Keratinocyte (primary cell): ENCODE data around the gene MRPS12. TPM values are rescaled to one million over a fixed set of nuclear protein-coding genes. Genes with fewer than 3 reads are reported as not detected.

Experiments
- DNase-seq: peaks from one replicate; pipeline ENCODE4 v3.0.0-alpha.2; 2011; ENCODE audit warnings: low read depth, missing footprints, low spot score
- FAIRE-seq: peaks from 2 replicates; lab custom pipeline; 2011; peaks lifted over from hg19 to GRCh38; lab: Jason Lieb, UNC
- H2AFZ ChIP-seq: 2 replicates; pipeline ENCODE4 v1.6.0; 2012; ENCODE audit warnings: low read length, control low read depth, inconsistent platforms; ENCODE audit not compliant: control insufficient read depth
- H3K27ac ChIP-seq: 2 replicates; pipeline ENCODE4 v1.5.1; 2011; ENCODE audit warnings: low read length; ENCODE audit not compliant: control insufficient read depth, insufficient read depth
- H3K27me3 ChIP-seq: 3 replicates; pipeline ENCODE4 v1.6.0; 2011; ENCODE audit warnings: low read length; ENCODE audit not compliant: control insufficient read depth, insufficient read depth; ENCODE audit errors: extremely low read depth
- H3K36me3 ChIP-seq, 2 experiments: 2 replicates in 1 of 2; 3 replicates in 1 of 2; pipeline ENCODE4 v1.5.1; 2011; ENCODE audit warnings: low read length in 2 of 2, mild to moderate bottlenecking in 1 of 2; ENCODE audit not compliant: control insufficient read depth in 2 of 2, insufficient read depth in 2 of 2; ENCODE audit errors: extremely low read depth in 1 of 2
- H3K4me1 ChIP-seq: 3 replicates; pipeline ENCODE4 v1.5.1; 2011; ENCODE audit warnings: low read length; ENCODE audit not compliant: control insufficient read depth, insufficient read depth; ENCODE audit errors: extremely low read depth
- H3K4me2 ChIP-seq: 3 replicates; pipeline ENCODE4 v1.6.0; 2011; ENCODE audit warnings: low read depth, low read length; ENCODE audit not compliant: control insufficient read depth, insufficient read depth; ENCODE audit errors: extremely low read depth
- H3K4me3 ChIP-seq, 3 experiments: fragments of 200-600 bp in 1 of 3; sonication (generic) in 1 of 3; 2 replicates in 2 of 3; 3 replicates in 1 of 3; pipeline ENCODE4 v1.5.1; 2011 to 2016; ENCODE audit warnings: low read length in 3 of 3, mild to moderate bottlenecking in 3 of 3, control low read depth in 2 of 3, inconsistent platforms in 1 of 3, low read depth in 1 of 3, mixed read lengths in 1 of 3, mixed run types in 1 of 3, moderate library complexity in 1 of 3; ENCODE audit not compliant: control insufficient read depth in 2 of 3, insufficient read depth in 2 of 3; ENCODE audit errors: extremely low read depth in 1 of 3
- H3K79me2 ChIP-seq: 2 replicates; pipeline ENCODE4 v1.6.0; 2012; ENCODE audit warnings: low read length; ENCODE audit not compliant: control insufficient read depth, insufficient read depth
- H3K9ac ChIP-seq: 3 replicates; pipeline ENCODE4 v1.6.0; 2011; ENCODE audit warnings: low read length; ENCODE audit not compliant: control insufficient read depth, insufficient read depth; ENCODE audit errors: extremely low read depth
- H3K9me1 ChIP-seq: 3 replicates; pipeline ENCODE4 v1.6.0; 2011; ENCODE audit warnings: low read length; ENCODE audit not compliant: control insufficient read depth, insufficient read depth; ENCODE audit errors: extremely low read depth
- H3K9me3 ChIP-seq: 2 replicates; pipeline ENCODE4 v1.5.1; 2012; ENCODE audit warnings: low read depth, low read length; ENCODE audit not compliant: control insufficient read depth
- H4K20me1 ChIP-seq: 3 replicates; pipeline ENCODE4 v1.6.0; 2011; ENCODE audit warnings: low read length; ENCODE audit not compliant: control insufficient read depth, insufficient read depth; ENCODE audit errors: extremely low read depth
- CTCF ChIP-seq, 3 experiments: IDR thresholded peaks in 1 of 3; conservative IDR thresholded peaks in 1 of 3; optimal IDR thresholded peaks in 1 of 3; 2 replicates in 2 of 3; 3 replicates in 1 of 3; pipeline versions ENCODE3 to v1.5.1; 2011; ENCODE audit warnings: low read length in 3 of 3, mild to moderate bottlenecking in 3 of 3, moderate library complexity in 2 of 3, control low read depth in 1 of 3, inconsistent platforms in 1 of 3; ENCODE audit not compliant: insufficient read depth in 2 of 3; ENCODE audit errors: extremely low read depth in 1 of 3
- EZH2 ChIP-seq: IDR thresholded peaks from one replicate; pipeline ENCODE4 v1.6.1; 2012; ENCODE audit warnings: inconsistent platforms, mild to moderate bottlenecking, low read length, moderate library complexity
- dilution Hi-C: fragments of 300-500 bp; cut with MboI; formaldehyde crosslinking; loops from one replicate; pipeline ENCODE4 v1.7.0; 2020; ENCODE audit warnings: low sequenced_read_pairs; ENCODE audit not compliant: extremely low pct_ligation_motif_present
- polyA plus RNA-seq, 5 experiments: library from polyadenylated mRNA; depleted of rRNA in 3 of 5; stranded (reverse) in 3 of 5; stranded (forward) in 1 of 5; unstranded in 1 of 5; fragments of >200 nt; gene quantifications; 1 replicate in 1 of 5; 2 replicates in 3 of 5; 3 replicates in 1 of 5; pipeline versions ENCODE4 v1.2.1 to v1.2.3, GENCODE V29; 2011 to 2012; ENCODE audit warnings: missing spikeins in 2 of 5, low read depth in 1 of 5, low replicate concordance in 1 of 5

MRPS12 gene
- polyA plus RNA-seq, 1 donor (not counting 4 experiments of a cell fraction or from before 2014, with no cell fraction given), result 37.7 TPM

GRCh38 chr19:38951187-38951586 is 20.4 kb downstream of the MRPS12 start:
- H3K9me3 ChIP-seq, result no peaks in the 10 kb centered on the region
- no peak overlapping the region for H3K4me3 ChIP-seq
- no peaks in the 10 kb centered on the region for H4K20me1 ChIP-seq
- TF ChIP-seq CTCF (optimal IDR thresholded peaks at IDR 0.05 in 1 of 3, IDR thresholded peaks at IDR 0.05 in 1 of 3, conservative IDR thresholded peaks at IDR 0.05 in 1 of 3; ENCODE audit: extremely low read depth in 1 of 3, insufficient read depth in 2 of 3, low read length in 3 of 3) (no peak), EZH2 (no peak)
- peaks cover 0 to 2% of the 10 kb centered on the region in 2 experiments for H3K36me3 ChIP-seq
- no peak overlapping the region for H3K9ac ChIP-seq
- H3K9me1 ChIP-seq, result no peaks in the 10 kb centered on the region
- H3K4me2 ChIP-seq, result no peak overlapping the region
- DNase-seq (no peak), FAIRE-seq (no peak)
- no peaks in the 10 kb centered on the region for H3K79me2 ChIP-seq
- no peaks in the 10 kb centered on the region for H3K27me3 ChIP-seq
- H3K4me1 ChIP-seq, result peaks cover 3% of the 10 kb centered on the region
- H2AFZ ChIP-seq, result no peak overlapping the region
- dilution Hi-C loops, result no loop called here
- no peak overlapping the region for H3K27ac ChIP-seq

- Histone ChIP-seq H3K36me3 (peaks cover 0 to 2% of the 10 kb centered on the region in 2 experiments), H2AFZ (no peak overlapping the region), H3K79me2 (no peaks in the 10 kb centered on the region), H4K20me1 (no peaks in the 10 kb centered on the region), H3K27ac (no peak overlapping the region), H3K9me1 (no peaks in the 10 kb centered on the region), H3K9ac (no peak overlapping the region), H3K4me1 (peaks cover 3% of the 10 kb centered on the region), H3K4me2 (no peak overlapping the region), H3K9me3 (no peaks in the 10 kb centered on the region), H3K27me3 (no peaks in the 10 kb centered on the region), H3K4me3 (no peak overlapping the region)
- FAIRE-seq (no peak), DNase-seq (no peak)
- peak; percentile 13 to 17 (median 15) for TF ChIP-seq CTCF (optimal IDR thresholded peaks at IDR 0.05 in 1 of 3, IDR thresholded peaks at IDR 0.05 in 1 of 3, conservative IDR thresholded peaks at IDR 0.05 in 1 of 3; ENCODE audit: extremely low read depth in 1 of 3, insufficient read depth in 2 of 3, low read length in 3 of 3)
- TF ChIP-seq EZH2, result no peak
- dilution Hi-C loops, result no loop called here
Observed at GRCh38 chr19:38952395-38953165, 21.8 kb downstream of the MRPS12 start.
